Measurements from ENCODE around the gene IL22.

DNA sequence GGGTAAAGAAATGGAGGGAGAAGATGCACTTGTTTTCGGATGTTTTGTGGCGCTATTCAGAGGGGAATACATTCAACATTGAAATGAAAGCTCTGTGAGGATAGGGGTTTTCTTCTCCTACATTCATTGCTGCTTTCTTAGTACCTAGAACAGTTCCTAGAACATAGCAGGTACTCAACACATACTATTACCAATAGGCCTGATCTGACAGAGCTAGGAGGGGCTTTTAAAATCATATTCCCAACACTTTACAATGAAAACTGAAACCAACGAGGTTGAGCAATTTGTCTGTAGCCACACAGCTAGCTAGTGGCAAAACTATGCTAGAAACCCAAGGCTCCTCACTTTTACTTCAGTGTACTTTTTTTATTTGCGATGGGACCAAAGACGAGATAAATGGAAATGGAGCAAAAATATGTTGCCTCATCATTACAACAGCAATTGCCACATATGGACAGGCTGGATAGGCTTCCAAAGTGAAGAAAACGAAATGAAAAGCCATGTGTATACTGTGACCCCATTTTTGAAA, 23.1 kb upstream of the IL22 start:
- TF ChIP-seq, protein P1, sequence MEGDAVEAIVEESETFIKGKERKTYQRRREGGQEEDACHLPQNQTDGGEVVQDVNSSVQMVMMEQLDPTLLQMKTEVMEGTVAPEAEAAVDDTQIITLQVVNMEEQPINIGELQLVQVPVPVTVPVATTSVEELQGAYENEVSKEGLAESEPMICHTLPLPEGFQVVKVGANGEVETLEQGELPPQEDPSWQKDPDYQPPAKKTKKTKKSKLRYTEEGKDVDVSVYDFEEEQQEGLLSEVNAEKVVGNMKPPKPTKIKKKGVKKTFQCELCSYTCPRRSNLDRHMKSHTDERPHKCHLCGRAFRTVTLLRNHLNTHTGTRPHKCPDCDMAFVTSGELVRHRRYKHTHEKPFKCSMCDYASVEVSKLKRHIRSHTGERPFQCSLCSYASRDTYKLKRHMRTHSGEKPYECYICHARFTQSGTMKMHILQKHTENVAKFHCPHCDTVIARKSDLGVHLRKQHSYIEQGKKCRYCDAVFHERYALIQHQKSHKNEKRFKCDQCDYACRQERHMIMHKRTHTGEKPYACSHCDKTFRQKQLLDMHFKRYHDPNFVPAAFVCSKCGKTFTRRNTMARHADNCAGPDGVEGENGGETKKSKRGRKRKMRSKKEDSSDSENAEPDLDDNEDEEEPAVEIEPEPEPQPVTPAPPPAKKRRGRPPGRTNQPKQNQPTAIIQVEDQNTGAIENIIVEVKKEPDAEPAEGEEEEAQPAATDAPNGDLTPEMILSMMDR (IDR thresholded peaks at IDR 0.05), result no peak
- TF ChIP-seq EZH2phosphoT487 (IDR thresholded peaks at IDR 0.05), result no peak

All from neural progenitor cell (in vitro differentiated cells).